ENCODE measurements around the gene PFDN6. TPM values are rescaled to one million over a fixed set of nuclear protein-coding genes. Genes with fewer than 3 reads are reported as not detected.

Gene PFDN6
- total and polyA plus RNA-seq, 2 of the 13 experiments (the other 11 are each of a cell fraction or from before 2014, with no cell fraction given) = 75.5 to 87.0 TPM

DNA sequence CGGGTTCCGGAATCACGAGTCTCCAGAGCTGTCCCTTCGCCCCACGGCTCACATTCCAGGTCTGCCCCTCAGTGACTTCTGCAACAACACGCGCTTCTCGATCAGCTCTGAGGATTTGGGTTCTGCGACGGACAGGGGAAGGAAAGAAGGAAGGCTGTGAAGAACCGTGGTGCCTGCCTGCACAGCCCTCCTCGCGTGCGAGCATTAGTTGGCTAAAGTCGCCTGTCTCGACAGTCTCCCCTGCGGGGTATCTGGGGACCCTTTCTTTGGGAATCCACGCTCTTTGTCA lies 40.8 kb upstream of the PFDN6 start (continued):
- TF ChIP-seq KAT8 (CRISPR knock-in tag; IDR thresholded peaks at IDR 0.05) (no peak; the same call in 1 of the 2 replicates), SRY (CRISPR knock-in tag; IDR thresholded peaks at IDR 0.05) (peak; percentile 27; the same call in 1 of the 2 replicates), MTA1 (CRISPR knock-in tag; IDR thresholded peaks at IDR 0.05; ENCODE audit: borderline replicate concordance) (peak; percentile 73; the same call in 1 of the 2 replicates), ZNF136 (CRISPR knock-in tag; IDR thresholded peaks at IDR 0.05; ENCODE audit: low read depth) (no peak), ZNF260 (CRISPR knock-in tag; IDR thresholded peaks at IDR 0.05; ENCODE audit: borderline replicate concordance, low read depth) (peak; percentile 69; the same call in 1 of the 2 replicates), HMGA1 (CRISPR knock-in tag; conservative IDR thresholded peaks at IDR 0.05) (no peak), SRSF1 (optimal IDR thresholded peaks at IDR 0.05; ENCODE audit: low read depth, low read length) (no peak), ZNF547 (CRISPR knock-in tag; IDR thresholded peaks at IDR 0.05) (no peak), KLF12 (CRISPR knock-in tag; IDR thresholded peaks at IDR 0.05; ENCODE audit: borderline replicate concordance) (no peak), ZSCAN22 (CRISPR knock-in tag; IDR thresholded peaks at IDR 0.05) (peak; percentile 14; the same call in 1 of the 2 replicates), MEIS2 (CRISPR knock-in tag; IDR thresholded peaks at IDR 0.05) (0 out of 2 replicates have a peak, but pooled peaks have one; percentile 20), STAG1 (CRISPR knock-in tag; IDR thresholded peaks at IDR 0.05) (no peak), HOXD1 (CRISPR knock-in tag; IDR thresholded peaks at IDR 0.05) (no peak), ZNF33A (CRISPR knock-in tag; IDR thresholded peaks at IDR 0.05; ENCODE audit: borderline replicate concordance) (0 out of 2 replicates have a peak, but pooled peaks have one; percentile 77), ZNF614 (CRISPR knock-in tag; IDR thresholded peaks at IDR 0.05; ENCODE audit: borderline replicate concordance) (peak; percentile 12; the same call in 1 of the 2 replicates), NKX3-1 (CRISPR knock-in tag; IDR thresholded peaks at IDR 0.05) (no peak), KDM5B (CRISPR knock-in tag; IDR thresholded peaks at IDR 0.05; ENCODE audit: borderline replicate concordance) (no peak), ZNF343 (CRISPR knock-in tag; IDR thresholded peaks at IDR 0.05) (peak; percentile 79; the same call in 1 of the 2 replicates)
- TF ChIP-seq, protein P1, sequence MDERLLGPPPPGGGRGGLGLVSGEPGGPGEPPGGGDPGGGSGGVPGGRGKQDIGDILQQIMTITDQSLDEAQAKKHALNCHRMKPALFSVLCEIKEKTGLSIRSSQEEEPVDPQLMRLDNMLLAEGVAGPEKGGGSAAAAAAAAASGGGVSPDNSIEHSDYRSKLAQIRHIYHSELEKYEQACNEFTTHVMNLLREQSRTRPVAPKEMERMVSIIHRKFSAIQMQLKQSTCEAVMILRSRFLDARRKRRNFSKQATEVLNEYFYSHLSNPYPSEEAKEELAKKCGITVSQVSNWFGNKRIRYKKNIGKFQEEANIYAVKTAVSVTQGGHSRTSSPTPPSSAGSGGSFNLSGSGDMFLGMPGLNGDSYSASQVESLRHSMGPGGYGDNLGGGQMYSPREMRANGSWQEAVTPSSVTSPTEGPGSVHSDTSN (CRISPR knock-in tag; IDR thresholded peaks at IDR 0.05) = no peak
- TF ChIP-seq, protein P2, sequence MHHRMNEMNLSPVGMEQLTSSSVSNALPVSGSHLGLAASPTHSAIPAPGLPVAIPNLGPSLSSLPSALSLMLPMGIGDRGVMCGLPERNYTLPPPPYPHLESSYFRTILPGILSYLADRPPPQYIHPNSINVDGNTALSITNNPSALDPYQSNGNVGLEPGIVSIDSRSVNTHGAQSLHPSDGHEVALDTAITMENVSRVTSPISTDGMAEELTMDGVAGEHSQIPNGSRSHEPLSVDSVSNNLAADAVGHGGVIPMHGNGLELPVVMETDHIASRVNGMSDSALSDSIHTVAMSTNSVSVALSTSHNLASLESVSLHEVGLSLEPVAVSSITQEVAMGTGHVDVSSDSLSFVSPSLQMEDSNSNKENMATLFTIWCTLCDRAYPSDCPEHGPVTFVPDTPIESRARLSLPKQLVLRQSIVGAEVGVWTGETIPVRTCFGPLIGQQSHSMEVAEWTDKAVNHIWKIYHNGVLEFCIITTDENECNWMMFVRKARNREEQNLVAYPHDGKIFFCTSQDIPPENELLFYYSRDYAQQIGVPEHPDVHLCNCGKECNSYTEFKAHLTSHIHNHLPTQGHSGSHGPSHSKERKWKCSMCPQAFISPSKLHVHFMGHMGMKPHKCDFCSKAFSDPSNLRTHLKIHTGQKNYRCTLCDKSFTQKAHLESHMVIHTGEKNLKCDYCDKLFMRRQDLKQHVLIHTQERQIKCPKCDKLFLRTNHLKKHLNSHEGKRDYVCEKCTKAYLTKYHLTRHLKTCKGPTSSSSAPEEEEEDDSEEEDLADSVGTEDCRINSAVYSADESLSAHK (CRISPR knock-in tag; IDR thresholded peaks at IDR 0.05; ENCODE audit: borderline replicate concordance) = no peak
- TF ChIP-seq, protein P3, sequence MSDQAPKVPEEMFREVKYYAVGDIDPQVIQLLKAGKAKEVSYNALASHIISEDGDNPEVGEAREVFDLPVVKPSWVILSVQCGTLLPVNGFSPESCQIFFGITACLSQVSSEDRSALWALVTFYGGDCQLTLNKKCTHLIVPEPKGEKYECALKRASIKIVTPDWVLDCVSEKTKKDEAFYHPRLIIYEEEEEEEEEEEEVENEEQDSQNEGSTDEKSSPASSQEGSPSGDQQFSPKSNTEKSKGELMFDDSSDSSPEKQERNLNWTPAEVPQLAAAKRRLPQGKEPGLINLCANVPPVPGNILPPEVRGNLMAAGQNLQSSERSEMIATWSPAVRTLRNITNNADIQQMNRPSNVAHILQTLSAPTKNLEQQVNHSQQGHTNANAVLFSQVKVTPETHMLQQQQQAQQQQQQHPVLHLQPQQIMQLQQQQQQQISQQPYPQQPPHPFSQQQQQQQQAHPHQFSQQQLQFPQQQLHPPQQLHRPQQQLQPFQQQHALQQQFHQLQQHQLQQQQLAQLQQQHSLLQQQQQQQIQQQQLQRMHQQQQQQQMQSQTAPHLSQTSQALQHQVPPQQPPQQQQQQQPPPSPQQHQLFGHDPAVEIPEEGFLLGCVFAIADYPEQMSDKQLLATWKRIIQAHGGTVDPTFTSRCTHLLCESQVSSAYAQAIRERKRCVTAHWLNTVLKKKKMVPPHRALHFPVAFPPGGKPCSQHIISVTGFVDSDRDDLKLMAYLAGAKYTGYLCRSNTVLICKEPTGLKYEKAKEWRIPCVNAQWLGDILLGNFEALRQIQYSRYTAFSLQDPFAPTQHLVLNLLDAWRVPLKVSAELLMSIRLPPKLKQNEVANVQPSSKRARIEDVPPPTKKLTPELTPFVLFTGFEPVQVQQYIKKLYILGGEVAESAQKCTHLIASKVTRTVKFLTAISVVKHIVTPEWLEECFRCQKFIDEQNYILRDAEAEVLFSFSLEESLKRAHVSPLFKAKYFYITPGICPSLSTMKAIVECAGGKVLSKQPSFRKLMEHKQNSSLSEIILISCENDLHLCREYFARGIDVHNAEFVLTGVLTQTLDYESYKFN (CRISPR knock-in tag; conservative IDR thresholded peaks at IDR 0.05) = no peak
- TF ChIP-seq, protein P4, sequence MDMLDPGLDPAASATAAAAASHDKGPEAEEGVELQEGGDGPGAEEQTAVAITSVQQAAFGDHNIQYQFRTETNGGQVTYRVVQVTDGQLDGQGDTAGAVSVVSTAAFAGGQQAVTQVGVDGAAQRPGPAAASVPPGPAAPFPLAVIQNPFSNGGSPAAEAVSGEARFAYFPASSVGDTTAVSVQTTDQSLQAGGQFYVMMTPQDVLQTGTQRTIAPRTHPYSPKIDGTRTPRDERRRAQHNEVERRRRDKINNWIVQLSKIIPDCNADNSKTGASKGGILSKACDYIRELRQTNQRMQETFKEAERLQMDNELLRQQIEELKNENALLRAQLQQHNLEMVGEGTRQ (IDR thresholded peaks at IDR 0.05; ENCODE audit: low read depth, low read length) = no peak
- TF ChIP-seq, protein P4 (CRISPR knock-in tag; IDR thresholded peaks at IDR 0.05; ENCODE audit: borderline replicate concordance) = no peak
